Limb (tissue), 2 donors: ENCODE measurements around the gene MAGI3.
"Not testable (repeated sequence)": the region's sequence is repeated elsewhere in the genome, so short reads cannot be mapped to it uniquely, and the experiment has no call there.

Experiments
- DNase-seq, 2 donors: peaks; one replicate each; pipeline ENCODE4 v3.0.0-alpha.2; 2016; ENCODE audit errors: extremely low spot score in 2 of 2

MAGI3 gene

GRCh38 chr1:113515498-113515897 lies 125.2 kb downstream of the MAGI3 start:
- DNase-seq, result no peak

GRCh38 chr1:113517346-113517745 lies 127.0 kb downstream of the MAGI3 start:
- DNase-seq, result no peak

- no peak for DNase-seq
These were observed 127.7 kb downstream of the MAGI3 start for GRCh38 chr1:113517983-113518382.

- no peak for DNase-seq
These were observed 129.2 kb downstream of the MAGI3 start for GRCh38 chr1:113519556-113519955.

- no peak for DNase-seq
These were observed 139.7 kb downstream of the MAGI3 start for GRCh38 chr1:113530021-113530420.

GRCh38 chr1:113531321-113531720 lies 141.0 kb downstream of the MAGI3 start:
- no peak for DNase-seq

- DNase-seq, result no peak
These were observed 142.7 kb downstream of the MAGI3 start for GRCh38 chr1:113533061-113533460.

- no peak for DNase-seq
These were observed 144.0 kb downstream of the MAGI3 start for GRCh38 chr1:113534130-113534817.

- peak in 1 of 2 donors; percentile 59 for DNase-seq
These were observed 144.6 kb downstream of the MAGI3 start for GRCh38 chr1:113534875-113535274.

- no peak for DNase-seq
These were observed 146.0 kb downstream of the MAGI3 start for GRCh38 chr1:113536182-113536780.

GRCh38 chr1:113538225-113538624 lies 147.9 kb downstream of the MAGI3 start:
- DNase-seq, result no peak

- DNase-seq, result no peak
These were observed 150.0 kb downstream of the MAGI3 start for GRCh38 chr1:113540335-113540734.

- DNase-seq, result no peak
These were observed 150.8 kb downstream of the MAGI3 start for GRCh38 chr1:113541106-113541505.

- DNase-seq, result no peak
These were observed 151.9 kb downstream of the MAGI3 start for GRCh38 chr1:113542221-113542701.

- DNase-seq, result no peak
These were observed 152.8 kb downstream of the MAGI3 start for GRCh38 chr1:113543110-113543509.

- no peak for DNase-seq
These were observed 154.9 kb downstream of the MAGI3 start for GRCh38 chr1:113545210-113545609.

GRCh38 chr1:113545626-113546025 lies 155.3 kb downstream of the MAGI3 start:
- DNase-seq, result no peak

GRCh38 chr1:113551728-113552127 lies 161.4 kb downstream of the MAGI3 start:
- no peak for DNase-seq

- DNase-seq, result no peak
These were observed 161.9 kb downstream of the MAGI3 start for GRCh38 chr1:113552244-113552643.

- DNase-seq, result no peak
These were observed 166.9 kb downstream of the MAGI3 start for GRCh38 chr1:113557187-113557586.

GRCh38 chr1:113565621-113566020 lies 175.3 kb downstream of the MAGI3 start:
- no peak for DNase-seq

- no peak for DNase-seq
These were observed 177.1 kb downstream of the MAGI3 start for GRCh38 chr1:113567427-113567826.

- not testable (repeated sequence) for DNase-seq
These were observed 185.5 kb downstream of the MAGI3 start for GRCh38 chr1:113575744-113576260.
